ENCODE results near the gene CLIP1.
"Not testable (repeated sequence)": the region's sequence is repeated elsewhere in the genome, so short reads cannot be mapped to it uniquely, and the experiment has no call there.

DNA sequence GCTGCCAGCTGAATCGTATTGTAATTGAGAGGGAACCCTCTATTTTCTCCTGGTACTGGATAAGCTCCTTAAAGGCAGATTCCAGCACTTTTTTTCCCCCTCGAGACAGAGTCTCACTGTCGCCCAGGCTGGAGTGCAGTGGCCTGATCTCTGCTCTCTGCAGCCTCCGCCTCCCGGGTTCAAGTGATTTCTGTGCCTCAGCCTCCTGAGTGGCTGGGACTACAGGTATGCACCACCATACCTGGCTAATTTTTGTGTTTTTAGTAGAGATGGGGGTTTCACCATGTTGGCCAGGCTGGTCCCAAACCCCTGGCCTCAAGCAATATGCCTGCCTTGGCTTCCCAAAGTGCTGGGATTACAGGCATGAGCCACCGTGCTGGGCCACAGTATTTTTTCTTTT lies 47.4 kb upstream of the CLIP1 start:
- TF ChIP-seq, protein P1, sequence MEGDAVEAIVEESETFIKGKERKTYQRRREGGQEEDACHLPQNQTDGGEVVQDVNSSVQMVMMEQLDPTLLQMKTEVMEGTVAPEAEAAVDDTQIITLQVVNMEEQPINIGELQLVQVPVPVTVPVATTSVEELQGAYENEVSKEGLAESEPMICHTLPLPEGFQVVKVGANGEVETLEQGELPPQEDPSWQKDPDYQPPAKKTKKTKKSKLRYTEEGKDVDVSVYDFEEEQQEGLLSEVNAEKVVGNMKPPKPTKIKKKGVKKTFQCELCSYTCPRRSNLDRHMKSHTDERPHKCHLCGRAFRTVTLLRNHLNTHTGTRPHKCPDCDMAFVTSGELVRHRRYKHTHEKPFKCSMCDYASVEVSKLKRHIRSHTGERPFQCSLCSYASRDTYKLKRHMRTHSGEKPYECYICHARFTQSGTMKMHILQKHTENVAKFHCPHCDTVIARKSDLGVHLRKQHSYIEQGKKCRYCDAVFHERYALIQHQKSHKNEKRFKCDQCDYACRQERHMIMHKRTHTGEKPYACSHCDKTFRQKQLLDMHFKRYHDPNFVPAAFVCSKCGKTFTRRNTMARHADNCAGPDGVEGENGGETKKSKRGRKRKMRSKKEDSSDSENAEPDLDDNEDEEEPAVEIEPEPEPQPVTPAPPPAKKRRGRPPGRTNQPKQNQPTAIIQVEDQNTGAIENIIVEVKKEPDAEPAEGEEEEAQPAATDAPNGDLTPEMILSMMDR (IDR thresholded peaks at IDR 0.05; ENCODE audit: low read depth, low read length) = not testable (repeated sequence)
- not testable (repeated sequence) for TF ChIP-seq POLR2A (IDR thresholded peaks at IDR 0.05; ENCODE audit: extremely low read depth, insufficient read length)
